NOMO-1 treated with DMSO at 0.1 percent for 48 hours (cell line): ENCODE data around the gene VWA3A.
"Not testable (repeated sequence)": the region's sequence is repeated elsewhere in the genome, so short reads cannot be mapped to it uniquely, and the experiment has no call there.

ENCODE experiments used
- DNase-seq: peaks from one replicate; lab custom pipeline; 2025; ENCODE audit not compliant: unreplicated experiment; lab: John Stamatoyannopoulos, UW

VWA3A gene

DNA sequence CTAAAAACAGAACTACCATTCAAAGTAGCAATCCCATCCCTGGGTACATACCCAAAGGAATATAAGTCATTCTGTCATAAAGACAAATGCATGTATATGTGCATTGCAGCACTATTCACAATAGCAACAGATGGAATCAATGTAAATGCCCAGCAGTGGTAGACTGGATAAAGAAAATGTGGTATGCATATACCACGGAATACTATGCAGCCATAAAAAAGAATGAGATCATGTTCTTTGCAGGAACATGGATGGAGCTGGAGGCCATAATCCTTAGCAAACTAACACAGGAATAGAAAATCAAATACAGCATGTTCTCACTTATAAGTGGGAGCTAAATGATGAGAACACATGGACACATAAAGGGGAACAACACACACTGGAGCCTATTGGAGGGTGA is 36.2 kb downstream of the VWA3A start:
- not testable (repeated sequence) for DNase-seq

DNA sequence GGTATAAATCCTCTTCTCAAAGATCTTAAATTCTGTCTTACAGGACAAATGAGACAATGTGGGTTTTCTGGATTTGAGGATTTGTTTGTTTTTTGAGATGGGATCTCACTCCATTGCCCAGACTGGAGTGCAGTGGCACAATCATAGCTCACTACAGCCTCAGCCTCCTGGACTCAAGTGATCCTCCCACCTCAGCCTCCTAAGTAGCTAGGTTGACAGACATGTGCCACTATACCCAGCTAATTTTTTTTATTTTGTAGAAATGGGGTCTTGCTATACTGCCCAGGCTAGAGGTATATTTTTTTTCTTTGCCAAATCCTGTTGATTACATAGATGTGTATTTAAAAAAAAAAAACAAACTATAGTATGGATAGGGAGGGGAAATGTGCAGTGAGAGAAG is 38.2 kb downstream of the VWA3A start:
- DNase-seq: no peak

DNA sequence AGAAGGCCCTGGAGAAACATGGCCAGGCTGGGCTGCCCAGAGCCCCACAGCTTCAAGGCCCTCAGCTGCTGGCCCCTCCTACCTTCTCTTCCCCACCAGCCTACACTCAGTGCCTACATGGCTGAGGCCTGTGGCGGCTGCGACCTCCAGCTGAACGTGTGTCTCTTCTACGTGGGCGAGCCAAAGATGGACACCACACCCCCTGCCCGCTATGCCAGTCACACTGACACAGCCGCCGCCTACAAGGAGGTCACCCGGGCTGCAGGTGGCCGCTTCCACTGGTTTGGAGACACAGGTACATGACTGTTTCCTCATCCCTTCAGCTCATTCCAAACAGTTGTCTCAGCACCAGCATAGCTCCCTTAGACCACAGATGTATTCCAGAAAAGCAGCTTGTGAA is 40.5 kb downstream of the VWA3A start:
- DNase-seq: no peak

DNA sequence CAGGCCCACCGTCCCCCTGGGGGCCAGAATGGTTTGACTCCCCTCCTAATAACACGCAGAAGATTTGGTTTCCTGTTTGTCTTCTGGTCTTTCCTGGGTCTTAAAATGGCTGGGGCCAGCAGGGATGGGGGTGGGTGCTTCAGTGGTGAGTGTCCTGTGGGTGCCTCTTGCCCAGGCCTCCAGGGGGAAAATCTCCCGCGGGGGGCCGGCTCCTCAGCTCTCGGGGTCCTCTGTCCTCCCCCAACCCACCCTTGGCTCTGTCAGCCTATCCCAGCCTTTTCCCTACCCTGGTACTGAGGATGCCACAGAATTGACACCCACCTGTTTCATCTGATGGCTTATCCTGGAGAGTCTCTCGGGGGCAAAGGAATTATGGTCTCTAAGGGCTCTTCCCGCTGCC is 46.1 kb downstream of the VWA3A start:
- DNase-seq: no peak

DNA sequence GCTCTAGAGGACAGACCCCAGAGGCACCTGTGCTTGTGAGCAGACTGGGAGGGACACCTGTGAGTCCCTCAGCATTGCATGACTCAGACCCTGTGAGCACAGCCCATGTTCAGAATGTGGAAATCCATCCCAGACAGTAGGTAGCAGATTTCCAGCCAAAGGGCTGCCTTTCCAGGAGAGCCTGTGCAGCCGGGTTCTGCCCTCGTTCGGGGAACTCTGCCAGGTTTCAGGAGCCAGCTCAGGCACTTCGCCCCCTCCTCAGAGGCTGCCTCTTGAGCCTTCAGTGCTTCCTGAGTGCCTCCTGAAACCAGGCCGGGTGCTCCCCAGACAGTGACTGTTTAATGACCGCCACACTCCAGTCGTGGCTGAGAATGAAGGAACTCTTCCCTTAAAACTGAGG is 46.7 kb downstream of the VWA3A start:
- no peak for DNase-seq

DNA sequence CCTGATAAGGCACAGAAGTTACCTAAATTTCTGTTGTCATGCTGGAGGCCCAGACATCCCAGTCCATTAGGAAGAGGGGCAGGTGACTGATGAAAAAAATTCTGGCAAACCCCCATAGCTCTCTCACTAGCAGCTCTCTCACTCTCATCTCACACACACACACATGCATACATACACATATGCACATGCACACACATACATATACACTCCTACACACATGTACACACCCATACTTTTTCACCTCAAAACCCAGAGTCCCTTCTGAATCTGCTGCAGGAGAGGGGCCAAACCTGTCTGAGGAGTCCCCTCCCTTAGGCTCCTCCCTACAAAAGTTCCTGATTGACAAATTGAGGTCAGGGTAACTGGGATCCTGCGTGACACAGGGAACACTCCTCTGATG is 47.4 kb downstream of the VWA3A start:
- DNase-seq: no peak

DNA sequence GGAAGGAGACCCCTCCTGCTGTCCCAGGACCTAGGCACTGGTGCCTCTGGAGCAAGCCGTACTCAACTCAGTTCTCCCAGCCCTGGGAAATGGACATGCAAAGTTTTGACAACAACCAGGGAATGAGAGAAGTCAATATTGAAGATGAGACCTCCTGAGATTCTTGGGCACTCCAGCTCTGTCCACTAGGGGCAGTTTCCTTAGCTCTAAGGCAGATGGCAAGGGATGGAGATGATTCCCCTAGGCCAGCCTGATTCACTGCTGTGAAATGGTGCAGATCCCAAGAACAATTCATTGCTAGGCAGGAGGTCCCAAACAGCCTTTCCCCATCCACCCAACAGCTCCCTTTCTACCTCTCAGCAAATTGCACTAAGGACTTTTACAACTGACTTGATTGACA is 49.4 kb downstream of the VWA3A start:
- DNase-seq: no peak

DNA sequence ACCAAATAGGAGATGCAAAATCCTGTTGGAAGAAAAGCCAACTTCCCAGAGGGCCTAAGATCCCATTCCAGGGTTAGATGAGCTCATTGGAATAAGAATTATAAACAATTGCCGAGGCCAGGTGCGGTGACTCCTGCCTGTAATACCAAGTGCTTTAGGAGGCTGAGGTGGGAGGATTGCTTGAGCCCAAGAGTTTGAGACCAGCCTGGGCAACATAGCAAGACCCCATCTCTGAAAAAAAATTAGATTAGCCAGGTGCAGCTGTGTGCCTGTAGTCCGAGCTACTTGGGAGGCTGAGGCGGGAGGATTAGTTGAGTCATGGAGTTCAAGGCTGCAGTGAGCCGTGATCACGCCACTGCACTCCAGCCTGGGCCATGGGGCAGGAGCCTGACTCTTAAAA is 52.2 kb downstream of the VWA3A start:
- no peak for DNase-seq

DNA sequence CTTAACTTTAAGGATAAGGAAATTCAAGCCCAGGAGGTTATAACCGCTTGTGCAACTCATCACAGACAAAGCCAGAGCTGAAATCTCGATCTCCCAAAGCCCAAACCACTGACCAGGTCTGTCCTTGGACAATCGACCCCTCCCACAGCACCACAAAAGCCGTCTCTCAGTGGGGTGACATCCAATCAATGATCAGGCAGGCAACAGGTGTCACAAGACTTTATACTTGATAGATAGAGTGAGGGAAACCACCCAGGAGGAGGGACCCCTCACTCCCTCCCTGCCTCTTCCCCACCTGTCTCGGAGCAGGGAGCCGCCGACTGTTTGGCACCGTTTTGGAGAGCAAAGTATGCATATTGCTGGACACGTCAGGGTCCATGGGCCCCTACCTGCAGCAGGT is 55.5 kb downstream of the VWA3A start:
- DNase-seq: no peak

DNA sequence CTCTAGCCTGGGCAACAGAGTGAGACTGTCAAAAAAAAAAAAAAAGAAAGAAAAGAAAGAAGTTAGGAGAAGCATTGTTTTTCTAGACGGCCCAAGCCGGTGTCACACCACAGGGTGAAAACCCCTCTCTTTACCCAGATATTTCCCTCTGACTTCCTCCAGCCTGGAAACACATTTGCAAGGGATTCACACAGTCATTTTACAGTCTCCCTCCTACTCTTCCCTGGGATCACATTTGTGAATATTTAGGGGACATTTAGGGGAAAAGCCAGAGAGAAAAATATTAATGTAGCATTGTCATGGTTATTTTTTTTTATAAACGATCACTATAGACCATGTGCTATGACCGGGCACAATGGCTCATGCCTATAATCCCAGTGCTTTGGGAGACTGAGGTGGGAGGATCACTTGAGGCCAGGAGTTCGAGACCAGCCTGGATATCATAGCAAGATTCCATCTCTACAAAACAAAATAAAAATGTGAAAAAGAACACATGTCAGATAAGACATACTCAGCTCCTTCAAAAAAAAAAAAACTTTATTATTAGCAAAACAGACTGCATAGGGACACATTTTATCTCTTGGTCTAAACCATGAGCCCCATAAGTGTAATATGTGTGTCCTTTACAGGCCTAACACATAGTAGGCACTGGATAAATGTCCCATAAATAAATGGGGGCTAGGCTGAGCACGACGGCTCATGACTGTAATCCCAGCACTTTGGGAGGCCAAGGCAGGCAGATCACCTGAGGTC is 59.1 kb downstream of the VWA3A start:
- DNase-seq: no peak

DNA sequence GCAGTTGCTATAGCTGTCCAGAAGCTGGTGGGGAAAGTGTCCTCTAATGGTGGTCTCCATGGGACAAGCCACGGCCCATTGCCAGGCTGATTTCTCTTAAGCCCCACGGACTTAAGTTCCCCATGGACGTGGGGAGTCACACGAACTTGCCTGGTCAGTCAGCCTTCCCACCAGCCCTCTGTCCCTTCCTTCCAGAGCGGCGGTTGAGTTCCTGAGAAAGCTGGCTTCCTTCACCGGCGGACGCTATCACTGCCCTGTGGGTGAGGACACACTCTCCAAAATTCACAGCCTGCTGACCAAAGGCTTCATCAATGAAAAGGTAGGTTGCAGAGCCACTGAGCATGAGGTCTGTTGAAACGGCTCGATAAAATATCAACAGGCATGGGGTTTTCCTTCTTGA is 60.0 kb downstream of the VWA3A start:
- DNase-seq: no peak

DNA sequence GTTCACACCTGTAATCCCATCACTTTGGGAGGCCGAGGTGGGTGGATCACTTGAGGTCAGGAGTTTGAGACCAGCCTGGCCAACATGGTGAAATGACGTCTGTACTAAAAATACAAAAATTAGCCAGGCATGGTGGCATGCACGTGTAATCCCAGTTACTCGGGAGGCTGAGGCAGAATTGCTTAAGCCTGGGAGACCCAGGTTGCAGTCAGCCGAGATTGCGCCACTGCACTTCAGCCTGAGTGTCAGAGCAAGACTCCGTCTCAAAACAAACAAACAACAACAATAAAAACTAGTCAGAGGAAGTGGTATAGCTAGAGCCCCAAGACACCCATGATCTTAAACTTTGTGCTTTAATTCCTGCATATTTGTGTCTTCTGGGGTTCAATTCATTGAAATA is 60.7 kb downstream of the VWA3A start:
- DNase-seq: not testable (repeated sequence)

DNA sequence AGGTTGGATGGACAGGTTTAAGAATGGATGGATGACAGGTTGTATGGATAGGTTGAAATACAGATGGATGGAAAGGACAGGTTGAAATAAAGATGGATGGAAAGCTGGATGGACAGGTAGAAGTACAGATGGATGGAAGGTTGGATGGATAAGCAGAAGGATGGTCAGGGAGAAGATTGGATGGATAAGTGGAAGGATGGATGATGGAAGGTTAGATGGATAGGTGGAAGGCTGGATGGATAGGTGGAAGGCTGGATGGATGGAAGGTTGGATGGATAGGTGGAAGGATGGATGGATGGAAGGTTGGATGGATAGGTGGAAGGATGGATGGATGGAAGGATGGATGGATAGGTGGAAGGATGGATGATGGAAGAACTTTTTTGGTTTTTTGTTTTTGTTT is 69.1 kb downstream of the VWA3A start:
- DNase-seq: no peak

DNA sequence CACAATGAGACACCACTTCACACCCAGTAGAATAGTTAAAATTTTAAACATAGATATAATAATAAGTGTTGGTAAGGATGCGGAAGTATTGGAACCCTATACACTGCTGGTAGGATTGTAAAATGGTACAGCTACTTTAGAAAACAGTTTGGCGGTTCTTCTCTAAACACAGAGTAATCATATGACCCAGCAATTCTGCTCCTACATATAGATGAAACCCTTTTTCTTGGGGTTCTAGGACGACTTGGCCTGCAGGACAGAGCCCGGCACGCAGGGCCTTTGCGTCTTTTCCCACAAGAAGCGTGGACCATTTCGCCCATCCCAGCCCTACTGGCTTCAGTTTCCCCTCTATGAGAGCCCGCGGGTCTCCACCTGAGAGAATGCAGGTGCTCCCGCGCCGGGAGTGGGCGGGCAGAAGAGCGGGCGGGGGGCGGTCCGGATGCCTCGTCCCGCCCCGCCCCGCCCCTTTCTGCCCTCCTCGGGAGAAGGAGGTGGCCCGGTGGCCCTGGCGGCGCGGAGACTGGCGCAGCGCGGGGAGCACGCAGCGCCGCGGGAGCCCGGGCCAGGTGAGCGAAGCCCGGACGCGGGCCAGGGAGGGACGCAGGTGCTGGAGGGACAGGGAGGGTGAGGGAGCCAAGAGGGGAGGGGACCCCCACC is 69.8 kb downstream of the VWA3A start, which contains the start of gene SDR42E2:
Gene SDR42E2, plus strand, starts transcription at position 508 of the 657 bp plus-strand sequence. CDS start 3,077 bp downstream, outside the sequence.
- DNase-seq: no peak

DNA sequence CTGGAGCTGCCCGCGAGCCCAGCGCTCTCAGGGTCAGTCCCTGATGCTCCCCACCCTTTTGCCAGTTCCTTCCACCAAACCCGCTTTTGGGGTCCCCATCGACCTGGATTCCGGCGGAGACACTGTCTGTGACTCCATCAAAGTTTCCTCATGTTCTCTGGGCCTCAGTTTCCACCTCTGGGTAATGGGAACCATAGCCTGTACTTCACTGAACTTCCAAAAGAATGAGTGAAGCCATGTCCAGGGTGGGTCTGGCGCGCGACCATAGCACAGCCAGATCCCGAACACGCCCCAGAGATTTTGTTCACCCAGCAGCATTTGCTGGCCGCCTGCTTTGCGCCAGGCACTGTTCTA is 70.3 kb downstream of the VWA3A start:
- DNase-seq: no peak

DNA sequence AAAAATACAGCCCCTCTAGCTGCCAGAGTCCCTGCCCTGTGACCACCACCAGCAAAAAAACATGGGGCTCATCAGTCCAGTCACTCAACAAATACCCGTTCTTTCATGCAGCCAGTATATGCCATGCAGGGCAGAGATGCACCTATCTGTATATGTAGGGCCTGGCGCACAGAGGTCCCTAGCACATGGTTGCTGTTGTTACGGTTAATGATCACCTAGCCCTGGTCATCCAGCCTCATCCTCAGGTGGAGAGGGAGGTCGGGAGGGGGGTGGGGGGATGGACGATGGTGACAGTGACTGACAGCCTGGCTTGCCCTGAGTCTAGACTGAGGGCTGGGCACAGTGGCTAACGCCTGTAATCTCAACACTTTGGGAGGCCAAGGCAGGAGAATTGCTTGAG is 71.5 kb downstream of the VWA3A start:
- no peak for DNase-seq

DNA sequence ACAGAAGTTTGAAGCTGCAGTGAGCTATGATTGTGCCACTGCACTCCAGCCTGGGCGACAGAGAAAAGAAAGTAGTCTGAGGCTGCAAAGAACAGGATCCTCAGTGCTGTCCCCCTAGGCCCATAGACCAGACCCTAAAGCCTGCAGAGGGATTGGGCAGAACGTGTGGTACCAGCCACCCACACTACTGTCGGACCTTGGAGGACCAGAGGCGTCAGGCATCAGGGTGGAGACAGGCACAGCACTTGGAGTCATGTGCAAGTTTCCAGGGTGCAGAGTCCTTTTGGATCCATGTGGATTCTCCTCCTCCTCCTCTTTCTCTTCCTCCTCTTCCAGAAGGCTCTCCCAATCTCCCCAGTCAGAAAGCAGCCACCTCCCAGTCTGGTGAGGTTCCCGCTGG is 72.1 kb downstream of the VWA3A start:
- DNase-seq: no peak

DNA sequence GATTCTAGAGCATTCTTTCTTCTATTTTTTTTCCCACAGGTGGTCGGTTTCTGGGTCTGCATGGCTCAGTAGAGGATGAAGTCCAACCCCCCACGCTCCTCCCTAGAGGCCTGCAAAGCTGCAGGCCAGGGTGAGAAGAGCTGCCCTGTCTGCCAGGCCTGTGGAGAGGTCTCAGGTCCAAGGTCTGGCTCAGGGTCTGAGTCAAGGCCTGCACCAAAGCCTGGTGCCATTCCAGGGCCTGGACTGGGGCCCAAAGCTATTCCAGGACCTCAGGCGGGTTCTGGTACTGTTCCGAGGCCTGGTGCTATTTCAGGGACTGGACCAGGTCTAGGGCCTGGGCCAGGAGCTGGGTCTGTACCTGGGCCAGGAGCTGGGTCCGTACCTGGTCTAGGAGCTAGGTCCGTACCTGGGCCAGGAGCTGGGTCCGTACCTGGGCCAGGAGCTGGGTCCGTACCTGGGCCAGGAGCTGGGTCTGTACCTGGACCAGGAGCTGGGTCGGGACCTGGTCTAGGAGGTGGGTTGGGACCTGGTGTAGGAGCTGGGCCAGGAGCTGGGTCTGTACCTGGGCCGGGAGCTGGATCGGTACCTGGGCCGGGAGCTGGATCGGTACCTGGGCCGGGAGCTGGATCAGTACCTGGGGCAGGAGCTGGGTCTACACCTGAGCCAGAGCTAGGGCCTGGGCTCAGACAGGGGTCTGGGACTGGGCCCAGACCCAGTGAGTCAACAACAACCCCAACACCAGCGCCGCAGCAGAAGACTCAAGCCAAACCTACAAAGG is 73.4 kb downstream of the VWA3A start:
- no peak for DNase-seq

DNA sequence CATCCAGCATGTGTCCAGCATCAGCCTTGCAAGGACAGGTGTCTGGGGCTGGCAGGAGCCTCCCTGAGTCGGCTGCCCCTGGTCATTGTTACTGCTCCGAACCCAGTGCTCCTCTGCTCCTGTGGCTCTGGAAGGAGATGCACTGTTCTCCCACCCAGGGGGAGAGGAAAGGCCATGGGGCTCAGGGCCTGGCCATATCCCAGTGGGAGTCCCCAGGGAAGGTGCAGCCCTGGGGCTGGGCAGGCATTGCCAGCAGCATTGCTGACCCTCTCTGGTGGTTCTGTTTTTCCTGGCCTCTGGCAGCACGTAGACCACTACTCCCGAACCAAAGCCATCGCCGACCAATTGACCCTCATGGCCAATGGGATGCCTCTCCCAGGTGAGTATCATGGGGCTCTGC is 79.6 kb downstream of the VWA3A start:
- no peak for DNase-seq

DNA sequence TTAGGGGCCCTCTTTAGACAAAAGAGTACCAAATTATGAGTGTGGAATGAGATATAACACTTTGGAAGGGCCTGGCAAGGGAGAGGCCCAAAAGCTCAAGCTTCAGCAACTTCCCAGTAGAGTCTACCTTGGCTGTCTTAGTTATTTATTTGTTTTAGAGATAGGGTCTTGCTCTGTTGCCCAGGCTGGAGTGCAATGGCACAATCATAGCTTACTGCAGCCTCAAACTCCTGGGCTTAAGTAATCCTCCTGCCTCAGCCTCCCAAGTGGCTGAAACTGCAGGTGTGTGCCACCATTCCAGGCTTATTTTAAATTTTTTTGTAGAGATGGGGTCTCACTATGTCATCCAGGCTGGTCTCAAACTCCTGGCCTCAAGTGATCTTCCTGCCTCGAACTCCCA is 80.3 kb downstream of the VWA3A start:
- not testable (repeated sequence) for DNase-seq

DNA sequence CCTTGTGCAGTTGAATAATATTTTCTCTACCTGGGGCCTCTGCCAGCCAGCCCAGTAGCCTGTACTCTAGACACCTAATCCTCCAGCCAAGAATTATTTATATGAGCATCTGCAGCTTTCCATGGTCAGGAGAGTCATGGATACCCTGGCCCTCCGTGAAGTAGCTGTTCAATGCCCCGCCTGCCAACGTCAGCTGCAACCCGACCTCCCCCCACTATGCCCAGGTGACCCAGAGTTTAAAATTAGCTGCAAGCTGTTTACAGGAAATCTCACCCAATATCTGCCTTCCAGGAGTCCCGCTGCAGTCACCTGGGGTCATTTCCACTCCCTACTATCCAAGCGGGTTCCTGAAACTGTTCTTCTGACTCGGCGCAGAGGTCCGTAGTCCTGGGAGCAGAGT is 82.3 kb downstream of the VWA3A start:
- DNase-seq: no peak
